ENCODE measurements around the gene TMEM88.

The TMEM88 gene

GRCh38 chr17:7846765-7847661 is 7.9 kb upstream of the TMEM88 start:
- ChIA-PET CTCF (interaction anchor here (1.0 to 1.5 kb wide), 2 partner anchors 10 to 12 kb away, joined by 3 read pairs; partner anchors contain the start of gene NAA38), POLR2A (interaction anchor here (0.9 to 1.3 kb wide), 2 partner anchors 10 kb away, joined by 3 to 4 read pairs; partner anchors contain the start of gene NAA38)
- DNase-seq (ENCODE audit: extremely low spot score) = no peak
- no peak for TF ChIP-seq CTCF (IDR thresholded peaks at IDR 0.05; ENCODE audit: control extremely low read depth, extremely low read depth, low read depth, missing control alignments)

- no peak for DNase-seq (ENCODE audit: extremely low spot score)
- TF ChIP-seq CTCF (IDR thresholded peaks at IDR 0.05; ENCODE audit: control extremely low read depth, extremely low read depth, low read depth, missing control alignments) = no peak
- CTCF ChIA-PET = interaction anchor here (1.0 kb wide), 1 partner anchor 9 kb away, joined by 3 read pairs; the partner anchor contains the start of gene NAA38
- POLR2A ChIA-PET = interaction anchor here (0.9 kb wide), 1 partner anchor 9 kb away, joined by 4 read pairs; the partner anchor contains the start of gene NAA38
Measured at GRCh38 chr17:7848131-7848579, 6.7 kb upstream of the TMEM88 start.

- no peak for DNase-seq (ENCODE audit: extremely low spot score)
- ChIA-PET CTCF (no interaction called here), POLR2A (no interaction called here)
- TF ChIP-seq CTCF (IDR thresholded peaks at IDR 0.05; ENCODE audit: control extremely low read depth, extremely low read depth, low read depth, missing control alignments) = no peak
Measured at GRCh38 chr17:7848739-7849129, 6.1 kb upstream of the TMEM88 start.

- POLR2A ChIA-PET = no interaction called here
- CTCF ChIA-PET = interaction anchor here (2.6 to 3.7 kb wide), 3 partner anchors 9 to 24 kb away, joined by 9 to 29 read pairs (median 9); partner anchors contain the start of gene KDM6B
- no peak for DNase-seq (ENCODE audit: extremely low spot score)
- no peak for TF ChIP-seq CTCF (IDR thresholded peaks at IDR 0.05; ENCODE audit: control extremely low read depth, extremely low read depth, low read depth, missing control alignments)
Measured at GRCh38 chr17:7849130-7849750, 5.6 kb upstream of the TMEM88 start.

- ChIA-PET CTCF (interaction anchor here (1.3 to 3.7 kb wide), 5 partner anchors 9 to 107 kb away, joined by 4 to 29 read pairs (median 9); partner anchors contain the start of gene KDM6B), POLR2A (no interaction called here)
- no peak for TF ChIP-seq CTCF (IDR thresholded peaks at IDR 0.05; ENCODE audit: control extremely low read depth, extremely low read depth, low read depth, missing control alignments)
- DNase-seq (ENCODE audit: extremely low spot score) = no peak
Measured at GRCh38 chr17:7849751-7850504, 4.9 kb upstream of the TMEM88 start.

Measured in GM10248 (cell line).